ENCODE results near the gene DLGAP4. TPM values are rescaled to one million over a fixed set of nuclear protein-coding genes. Genes with fewer than 3 reads are reported as not detected.
A peak's percentile ranks its signal among the peaks of the same experiment; 100 is the strongest.

Gene DLGAP4
- total RNA-seq, 3 donors from 2014 or later, result 22.0 to 26.9 (median 24.0) TPM

- Histone ChIP-seq H3K9me3 (no peaks in the 10 kb centered on the region), H3K36me3 (no peaks in the 10 kb centered on the region), H3K4me1 (no peaks in the 10 kb centered on the region), H3K4me3 (no peak overlapping the region), H3K27ac (no peak overlapping the region), H3K27me3 (peaks cover 0 to 15% of the 10 kb centered on the region in 2 donors)
- TF ChIP-seq CTCF (IDR thresholded peaks at IDR 0.05) (no peak), POLR2AphosphoS5 (IDR thresholded peaks at IDR 0.05) (no peak), POLR2A (IDR thresholded peaks at IDR 0.05) (no peak)
- DNase-seq (ENCODE audit: low spot score in 2 of 2), result no peak
- intact Hi-C loops (cut with DNase I; ENCODE audit: low total_unique reads), result no loop called here
Measured at GRCh38 chr20:36311854-36312723, 6.0 kb downstream of the DLGAP4 start.

- intact Hi-C loops (cut with DNase I; ENCODE audit: low total_unique reads), result no loop called here
- no peaks in the 10 kb centered on the region for H3K4me1 ChIP-seq
- DNase-seq (ENCODE audit: low spot score in 2 of 2), result peak in 1 of 2 donors; percentile 31
- no peaks in the 10 kb centered on the region for H3K36me3 ChIP-seq
- H3K27me3 ChIP-seq, result peaks cover 0 to 7% of the 10 kb centered on the region in 2 donors
- H3K27ac ChIP-seq, result no peak overlapping the region
- no peak overlapping the region for H3K4me3 ChIP-seq
- TF ChIP-seq POLR2AphosphoS5 (IDR thresholded peaks at IDR 0.05), result no peak
- TF ChIP-seq POLR2A (IDR thresholded peaks at IDR 0.05), result no peak
- no peak for TF ChIP-seq CTCF (IDR thresholded peaks at IDR 0.05)
- H3K9me3 ChIP-seq, result no peaks in the 10 kb centered on the region
Measured at GRCh38 chr20:36312724-36313441, 6.7 kb downstream of the DLGAP4 start.

GRCh38 chr20:36313476-36313875, 7.3 kb downstream of the DLGAP4 start:
- no peaks in the 10 kb centered on the region for H3K9me3 ChIP-seq
- intact Hi-C loops (cut with DNase I; ENCODE audit: low total_unique reads), result no loop called here
- no peak overlapping the region for H3K27ac ChIP-seq
- no peaks in the 10 kb centered on the region for H3K36me3 ChIP-seq
- TF ChIP-seq POLR2AphosphoS5 (IDR thresholded peaks at IDR 0.05), result no peak
- no peak for TF ChIP-seq POLR2A (IDR thresholded peaks at IDR 0.05)
- TF ChIP-seq CTCF (IDR thresholded peaks at IDR 0.05), result no peak
- H3K27me3 ChIP-seq, result peaks cover 0 to 1% of the 10 kb centered on the region in 2 donors
- no peak overlapping the region for H3K4me3 ChIP-seq
- peak in 1 of 2 donors; percentile 41 for DNase-seq (ENCODE audit: low spot score in 2 of 2)
- no peaks in the 10 kb centered on the region for H3K4me1 ChIP-seq

- TF ChIP-seq POLR2AphosphoS5 (IDR thresholded peaks at IDR 0.05) (no peak), POLR2A (IDR thresholded peaks at IDR 0.05) (no peak), CTCF (IDR thresholded peaks at IDR 0.05) (no peak)
- Histone ChIP-seq H3K36me3 (no peaks in the 10 kb centered on the region), H3K4me3 (no peak overlapping the region), H3K27ac (no peak overlapping the region), H3K4me1 (no peaks in the 10 kb centered on the region), H3K9me3 (no peaks in the 10 kb centered on the region), H3K27me3 (no peaks in the 10 kb centered on the region)
- intact Hi-C loops (cut with DNase I; ENCODE audit: low total_unique reads), result no loop called here
- peak in 1 of 2 donors; percentile 20 for DNase-seq (ENCODE audit: low spot score in 2 of 2)
Measured at GRCh38 chr20:36313926-36314325, 7.8 kb downstream of the DLGAP4 start.

Data from breast epithelium (tissue), 4 donors.